Type B pancreatic cell (in vitro differentiated cells): ENCODE results near the gene SPTBN4. TPM values are rescaled to one million over a fixed set of nuclear protein-coding genes. Genes with fewer than 3 reads are reported as not detected.
A peak's percentile ranks its signal among the peaks of the same experiment; 100 is the strongest.

ENCODE experiments used
- DNase-seq: peaks from one replicate; pipeline ENCODE4 v3.0.0; 2021; ENCODE audit warnings: mixed read lengths; ENCODE audit not compliant: unreplicated experiment; ENCODE audit errors: extremely low spot score
- H3K27ac Mint-ChIP-seq: 2 replicates; pipeline ENCODE4 v1.8.0; 2021; ENCODE audit warnings: mild to moderate bottlenecking, mixed read lengths
- H3K27me3 Mint-ChIP-seq: 2 replicates; pipeline ENCODE4 v1.8.0; 2021; ENCODE audit warnings: mixed read lengths
- H3K36me3 Mint-ChIP-seq: 2 replicates; pipeline ENCODE4 v1.8.0; 2021; ENCODE audit warnings: mixed read lengths
- H3K4me1 Mint-ChIP-seq: one replicate; pipeline ENCODE4 v1.8.0; 2021; ENCODE audit warnings: mixed read lengths; ENCODE audit not compliant: unreplicated experiment
- H3K4me3 Mint-ChIP-seq: 2 replicates; pipeline ENCODE4 v1.8.0; 2021; ENCODE audit warnings: mild to moderate bottlenecking, mixed read lengths
- H3K9me3 Mint-ChIP-seq: 2 replicates; pipeline ENCODE4 v1.8.0; 2021; ENCODE audit warnings: mixed read lengths
- total RNA-seq: library from RNA; stranded (reverse); gene quantifications from 2 replicates; pipeline ENCODE4 v1.2.1, GENCODE V29; 2021; ENCODE audit warnings: low replicate concordance
- TF ChIP-seq, protein P1 (sequence below): fragments of 200-600 bp; sonication (generic); conservative IDR thresholded peaks from 2 replicates; pipeline ENCODE4 v1.5.0; 2021; ENCODE audit warnings: antibody characterized with exemption, mild to moderate bottlenecking

Gene SPTBN4
- total RNA-seq, 1 donor from 2014 or later: 2.6 TPM

DNA sequence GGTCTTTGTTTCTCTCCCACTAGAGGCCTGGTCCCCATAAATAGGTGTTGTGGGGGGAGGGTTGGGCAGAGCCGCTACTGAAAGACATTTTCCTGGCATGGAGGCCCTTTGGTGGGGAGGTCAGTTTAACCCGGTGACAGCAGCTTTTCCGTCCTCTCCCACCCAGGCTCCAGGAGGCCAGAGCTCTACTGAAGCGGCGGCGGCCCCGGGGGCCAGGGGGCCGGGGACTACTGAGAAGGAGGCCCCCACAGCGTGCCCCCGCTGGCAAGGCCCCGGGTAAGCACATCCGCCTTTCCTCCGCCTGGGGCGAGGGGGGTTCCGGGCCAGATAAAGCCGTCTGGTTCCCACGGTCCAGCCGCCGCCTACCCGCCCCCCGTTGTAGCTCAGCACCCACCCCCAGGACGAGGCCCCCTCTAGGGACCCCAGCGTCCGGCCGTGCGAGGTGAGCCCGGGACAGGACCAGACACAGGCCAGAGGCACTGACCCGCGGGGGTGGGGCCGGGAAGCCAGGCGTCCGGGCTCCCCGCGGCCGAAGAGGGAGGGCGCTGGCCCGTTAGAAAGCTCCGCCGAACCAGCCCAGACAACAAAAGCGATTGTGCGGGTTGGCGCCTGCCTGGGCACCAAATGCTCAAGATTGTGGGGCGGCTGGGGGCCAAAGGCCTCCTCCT is 133.2 kb downstream of the SPTBN4 start:
- Mint-ChIP-seq H3K27me3 (peaks cover 54% of the 10 kb centered on the region), H3K27ac (no peak overlapping the region), H3K4me3 (peak overlapping the region; percentile 82), H3K4me1 (peaks cover 31% of the 10 kb centered on the region), H3K9me3 (peaks cover 4% of the 10 kb centered on the region), H3K36me3 (no peaks in the 10 kb centered on the region)
- no peak for DNase-seq
- TF ChIP-seq, protein P1, sequence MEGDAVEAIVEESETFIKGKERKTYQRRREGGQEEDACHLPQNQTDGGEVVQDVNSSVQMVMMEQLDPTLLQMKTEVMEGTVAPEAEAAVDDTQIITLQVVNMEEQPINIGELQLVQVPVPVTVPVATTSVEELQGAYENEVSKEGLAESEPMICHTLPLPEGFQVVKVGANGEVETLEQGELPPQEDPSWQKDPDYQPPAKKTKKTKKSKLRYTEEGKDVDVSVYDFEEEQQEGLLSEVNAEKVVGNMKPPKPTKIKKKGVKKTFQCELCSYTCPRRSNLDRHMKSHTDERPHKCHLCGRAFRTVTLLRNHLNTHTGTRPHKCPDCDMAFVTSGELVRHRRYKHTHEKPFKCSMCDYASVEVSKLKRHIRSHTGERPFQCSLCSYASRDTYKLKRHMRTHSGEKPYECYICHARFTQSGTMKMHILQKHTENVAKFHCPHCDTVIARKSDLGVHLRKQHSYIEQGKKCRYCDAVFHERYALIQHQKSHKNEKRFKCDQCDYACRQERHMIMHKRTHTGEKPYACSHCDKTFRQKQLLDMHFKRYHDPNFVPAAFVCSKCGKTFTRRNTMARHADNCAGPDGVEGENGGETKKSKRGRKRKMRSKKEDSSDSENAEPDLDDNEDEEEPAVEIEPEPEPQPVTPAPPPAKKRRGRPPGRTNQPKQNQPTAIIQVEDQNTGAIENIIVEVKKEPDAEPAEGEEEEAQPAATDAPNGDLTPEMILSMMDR: no peak

DNA sequence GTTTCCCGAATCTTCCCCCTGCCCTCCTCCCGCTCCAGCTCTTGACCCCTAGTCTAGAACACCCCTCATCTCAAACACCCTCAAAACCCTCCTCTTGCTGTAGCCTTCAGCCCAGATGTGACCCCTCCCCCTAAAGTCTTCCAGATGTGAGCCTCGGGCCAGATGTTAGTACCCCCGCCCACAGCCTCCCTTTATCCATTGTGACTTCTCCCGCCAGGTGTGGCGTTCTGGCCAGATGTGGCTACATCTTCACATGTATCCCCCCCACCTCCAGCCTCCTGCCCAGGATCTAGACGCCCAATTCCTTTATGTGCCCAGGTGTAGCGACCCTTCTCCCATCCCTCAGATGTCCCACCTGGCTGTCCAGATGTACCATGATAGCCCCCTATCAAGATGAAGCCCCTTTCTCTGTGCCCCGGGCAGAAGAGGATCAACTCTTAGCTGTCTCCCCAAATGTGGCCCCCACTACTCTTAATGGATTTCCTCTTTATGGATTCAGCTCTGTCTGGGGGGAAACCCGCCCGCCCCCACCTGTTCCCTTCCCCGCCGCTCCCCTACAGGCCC is 133.9 kb downstream of the SPTBN4 start:
- Mint-ChIP-seq H3K36me3 (no peaks in the 10 kb centered on the region), H3K27me3 (peaks cover 57% of the 10 kb centered on the region), H3K27ac (no peak overlapping the region), H3K4me1 (peaks cover 34% of the 10 kb centered on the region), H3K9me3 (peaks cover 4% of the 10 kb centered on the region), H3K4me3 (peak overlapping the region; percentile 82)
- TF ChIP-seq, protein P1: no peak
- no peak for DNase-seq

GRCh38 chr19:40601134-40601974 is 134.6 kb downstream of the SPTBN4 start, which contains the start of gene LTBP4:
LTBP4 (plus strand) TSS chr19:40601369; CDS start chr19:40601388, 19 bp downstream.
- no peak for DNase-seq
- Mint-ChIP-seq H3K4me3 (peak within 1 kb of the TSS; percentile 82), H3K36me3 (no peaks in the 10 kb centered on the region), H3K4me1 (peaks cover 39% of the 10 kb centered on the region), H3K27ac (no peak within 1 kb of the TSS), H3K27me3 (peaks cover 58% of the 10 kb centered on the region), H3K9me3 (peaks cover 4% of the 10 kb centered on the region)
- TF ChIP-seq, protein P1: peak; percentile 14

- no peak for DNase-seq
- H3K36me3 Mint-ChIP-seq: no peaks in the 10 kb centered on the region
- TF ChIP-seq, protein P1: no peak
- H3K9me3 Mint-ChIP-seq: peaks cover 4% of the 10 kb centered on the region
- H3K27me3 Mint-ChIP-seq: peaks cover 66% of the 10 kb centered on the region
- peak overlapping the region; percentile 97 for H3K27ac Mint-ChIP-seq
- H3K4me1 Mint-ChIP-seq: peaks cover 37% of the 10 kb centered on the region
- peak overlapping the region; percentile 93 for H3K4me3 Mint-ChIP-seq
Measured at GRCh38 chr19:40603071-40603388, 136.2 kb downstream of the SPTBN4 start.

DNA sequence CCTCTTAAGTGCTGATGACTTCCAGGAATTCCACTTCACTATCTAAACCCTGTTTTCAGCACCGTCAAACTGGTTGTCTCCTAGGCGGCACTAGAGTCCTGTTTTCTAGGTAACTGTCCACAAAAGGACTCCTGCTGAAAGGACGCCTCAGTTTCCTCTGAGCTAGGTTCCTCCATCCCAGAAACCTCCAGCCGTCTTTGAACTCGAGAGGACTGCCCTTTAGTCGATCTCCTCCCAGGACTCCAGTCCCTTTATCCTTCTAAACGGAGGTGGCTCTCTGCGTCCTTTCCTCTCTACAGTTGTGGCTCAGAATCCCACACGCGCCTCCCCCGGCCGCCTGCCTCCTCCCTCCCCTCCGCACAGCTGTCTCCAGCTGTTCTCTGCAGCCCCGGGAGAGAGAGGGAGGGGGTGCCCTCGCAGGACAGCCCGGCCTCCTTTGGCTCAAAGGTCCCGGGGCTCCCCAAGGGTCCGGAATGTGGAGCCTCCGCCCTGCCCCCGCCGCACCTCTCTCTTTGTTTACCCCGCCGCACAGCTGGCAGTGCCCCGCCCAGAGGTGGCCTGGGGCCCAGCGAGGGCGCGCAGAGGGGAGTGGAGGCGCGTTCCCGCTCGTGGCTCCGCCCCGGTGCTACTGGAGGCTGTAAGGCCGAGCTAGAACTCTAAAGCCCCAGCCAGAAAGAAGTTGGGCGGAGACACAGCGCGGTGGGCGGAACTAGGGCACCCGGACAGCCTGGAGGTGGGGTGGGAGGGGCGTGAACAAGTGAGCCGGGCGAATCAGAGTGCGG is 136.8 kb downstream of the SPTBN4 start:
- TF ChIP-seq, protein P1: no peak
- H3K9me3 Mint-ChIP-seq: peaks cover 4% of the 10 kb centered on the region
- no peaks in the 10 kb centered on the region for H3K36me3 Mint-ChIP-seq
- H3K27ac Mint-ChIP-seq: peak overlapping the region; percentile 97
- H3K4me1 Mint-ChIP-seq: peaks cover 34% of the 10 kb centered on the region
- H3K27me3 Mint-ChIP-seq: peaks cover 65% of the 10 kb centered on the region
- peak overlapping the region; percentile 93 for H3K4me3 Mint-ChIP-seq
- DNase-seq: peak; percentile 96
